ENCODE measurements around the gene TIRAP. TPM values are rescaled to one million over a fixed set of nuclear protein-coding genes. Genes with fewer than 3 reads are reported as not detected.

TIRAP gene
- total RNA-seq: 1 to 10 TPM; 5.2 to 5.3 TPM

GRCh38 chr11:126282736-126283591 is at the start of gene TIRAP:
Gene TIRAP, plus strand, starts transcription at chr11:126283093. Its CDS starts 7,802 bp downstream, at chr11:126290895.

GRCh38 chr11:126268708-126269579 is 13.9 kb upstream of the TIRAP start, which contains the start of the genes FOXRED1 and SRPRA:
Gene FOXRED1, plus strand, starts transcription at chr11:126269154. Its CDS starts 53 bp downstream, at chr11:126269207.
Gene SRPRA, minus strand, starts transcription at chr11:126268895. Its CDS starts 91 bp downstream, at chr11:126268804.

GRCh38 chr11:126303623-126304456 is 20.9 kb downstream of the TIRAP start, which contains the start of gene DCPS:
Gene DCPS, plus strand, starts transcription at chr11:126304060. Its CDS starts 21 bp downstream, at chr11:126304081.

Small RNA genes lying within 50 kb of the gene (small RNA-seq; reads per million reads assigned to genes)
- 0 reads per million in 2 donors for gene RN7SL351P

Other genes with a start within 250 kb of the TIRAP start
- gene CDON, start 220.2 kb upstream of the TIRAP start, total RNA-seq: 10 to 100 TPM; 44.0 to 60.9 TPM
- 10 to 100 TPM; 15.8 to 33.6 TPM for gene RPUSD4, start 71.4 kb upstream of the TIRAP start, total RNA-seq
- gene FAM118B, start 71.3 kb upstream of the TIRAP start, total RNA-seq: 10 to 100 TPM; 27.5 to 40.0 TPM
- gene SRPRA, start 14.2 kb upstream of the TIRAP start, total RNA-seq: 10 to 100 TPM; 85.0 to 90.6 TPM
- 10 to 100 TPM; 18.2 to 22.3 TPM for gene FOXRED1, start 13.9 kb upstream of the TIRAP start, total RNA-seq
- 10 to 100 TPM; 24.4 to 39.6 TPM for gene DCPS, start 21.0 kb downstream of the TIRAP start, total RNA-seq
- 100 to 1,000 TPM; 167 to 202 TPM for gene ST3GAL4, start 72.6 kb downstream of the TIRAP start, total RNA-seq

All from melanocyte of skin (primary cell).